ENCODE measurements around the gene BTBD16.

Gene BTBD16

GRCh38 chr10:122296363-122297120, 25.4 kb downstream of the BTBD16 start:
- DNase-seq = no peak

- no peak for DNase-seq
Measured at GRCh38 chr10:122297583-122297982, 26.5 kb downstream of the BTBD16 start.

- no peak for DNase-seq
Measured at GRCh38 chr10:122298206-122298597, 27.1 kb downstream of the BTBD16 start.

- DNase-seq = peak; percentile 9
Measured at GRCh38 chr10:122298598-122299301, 27.7 kb downstream of the BTBD16 start.

- DNase-seq = no peak
Measured at GRCh38 chr10:122299423-122300075, 28.5 kb downstream of the BTBD16 start.

- no peak for DNase-seq
Measured at GRCh38 chr10:122301055-122301810, 30.1 kb downstream of the BTBD16 start.

- DNase-seq = no peak
Measured at GRCh38 chr10:122301811-122302115, 30.7 kb downstream of the BTBD16 start.

GRCh38 chr10:122302315-122302714, 31.2 kb downstream of the BTBD16 start:
- DNase-seq = no peak

- no peak for DNase-seq
Measured at GRCh38 chr10:122303271-122304053, 32.4 kb downstream of the BTBD16 start.

GRCh38 chr10:122304054-122304579, 33.0 kb downstream of the BTBD16 start:
- no peak for DNase-seq

- no peak for DNase-seq
Measured at GRCh38 chr10:122306282-122306681, 35.2 kb downstream of the BTBD16 start.

GRCh38 chr10:122306744-122307143, 35.6 kb downstream of the BTBD16 start:
- DNase-seq = no peak

GRCh38 chr10:122307669-122308416, 36.7 kb downstream of the BTBD16 start:
- no peak for DNase-seq

GRCh38 chr10:122308417-122309141, 37.5 kb downstream of the BTBD16 start:
- DNase-seq = no peak

GRCh38 chr10:122310311-122311050, 39.4 kb downstream of the BTBD16 start:
- DNase-seq = no peak

- no peak for DNase-seq
Measured at GRCh38 chr10:122311051-122311410, 39.9 kb downstream of the BTBD16 start.

- no peak for DNase-seq
Measured at GRCh38 chr10:122311716-122312115, 40.6 kb downstream of the BTBD16 start.

GRCh38 chr10:122316224-122316884, 45.3 kb downstream of the BTBD16 start:
- no peak for DNase-seq

GRCh38 chr10:122321960-122322359, 50.9 kb downstream of the BTBD16 start:
- no peak for DNase-seq

- no peak for DNase-seq
Measured at GRCh38 chr10:122323189-122323588, 52.1 kb downstream of the BTBD16 start.
